Stomach (tissue), 9 donors: ENCODE results near the gene NGLY1. TPM values are rescaled to one million over a fixed set of nuclear protein-coding genes. Genes with fewer than 3 reads are reported as not detected.

Experiments
- DNase-seq, 2 donors: peaks; one replicate each; pipeline versions ENCODE4 v3.0.0 to v3.0.0-alpha.2; 2013 to 2019
- H3K27ac ChIP-seq, 5 donors: fragments of 200-600 bp in 4 of 5; sonication (generic) in 4 of 5; one replicate each; pipeline ENCODE4 v1.5.1; 2013 to 2019; ENCODE audit warnings: mild to moderate bottlenecking in 1 of 5, moderate library complexity in 1 of 5
- H3K27me3 ChIP-seq, 3 donors: fragments of 200-600 bp; sonication (generic); one replicate each; pipeline ENCODE4 v1.5.1; 2017 to 2019; ENCODE audit warnings: mixed run types in 1 of 3
- H3K36me3 ChIP-seq, 4 donors: fragments of 200-600 bp; sonication (generic); 1 replicate in 3 of 4; 2 replicates in 1 of 4; pipeline ENCODE4 v1.5.1; 2016 to 2019
- H3K4me1 ChIP-seq, 4 donors: fragments of 200-600 bp; sonication (generic); one replicate each; pipeline ENCODE4 v1.5.1; 2016 to 2019
- H3K4me3 ChIP-seq, 4 donors: fragments of 200-600 bp; sonication (generic) in 3 of 4; one replicate each; pipeline ENCODE4 v1.5.1; 2016 to 2019; ENCODE audit warnings: mild to moderate bottlenecking in 1 of 4
- H3K9me3 ChIP-seq, 4 donors: fragments of 200-600 bp; sonication (generic); one replicate each; pipeline ENCODE4 v1.5.1; 2016 to 2019
- EP300 ChIP-seq: sonication (generic); formaldehyde crosslinking; IDR thresholded peaks from one replicate; pipeline ENCODE4 v1.6.1; 2017; ENCODE audit warnings: antibody characterized with exemption
- POLR2A ChIP-seq, 4 donors: fragments of 450-650 bp; IDR thresholded peaks; one replicate each; pipeline ENCODE4 v1.6.1; 2016; ENCODE audit warnings: antibody characterized with exemption in 4 of 4, control low read depth in 2 of 4, mild to moderate bottlenecking in 1 of 4, moderate library complexity in 1 of 4
- POLR2AphosphoS5 ChIP-seq, 3 donors: sonication (generic); formaldehyde crosslinking; IDR thresholded peaks; one replicate each; pipeline ENCODE4 v1.6.1; 2016; ENCODE audit warnings: antibody characterized with exemption in 3 of 3
- WGBS, 5 donors: extraction: QIAGEN DNeasy Blood & Tissue Kit in 3 of 5; methylation state at CpG; one replicate each; pipeline versions ENCODE4 v1.1.5 to v1.1.7; 2013 to 2018; 5-methylcytosine and 5-hydroxymethylcytosine counted together
- intact Hi-C: fragments of 100-400 bp; cut with DNase I; formaldehyde crosslinking; loops from one replicate; pipeline ENCODE4 v1.15.1; 2023; ENCODE audit warnings: low total_unique reads
- polyA plus RNA-seq, 3 donors: library from polyadenylated mRNA; stranded (reverse); fragments of 200-250 nt; gene quantifications; one replicate each; pipeline ENCODE4 v1.2.3, GENCODE V29; 2013
- total RNA-seq, 5 donors: library from RNA; depleted of rRNA; stranded (reverse); fragments of >200 nt; gene quantifications; one replicate each; pipeline versions ENCODE4 v1.1.0 to v1.2.3, GENCODE V29; 2014 to 2016
- TF ChIP-seq, protein P1 (sequence below), 7 experiments: fragments of 450-650 bp in 4 of 7; fragments of 200-600 bp in 3 of 7; sonication (generic) in 3 of 7; IDR thresholded peaks; one replicate each; pipeline ENCODE4 v1.5.1; 2016 to 2019; ENCODE audit warnings: antibody characterized with exemption in 7 of 7, control low read depth in 2 of 7, mild to moderate bottlenecking in 1 of 7
- donor health status: healthy with polysubstance abuse.
- donor health status: Bipolar disorder and iron deficiency.
- donor health status: healthy.

The NGLY1 gene
- total and polyA plus RNA-seq, 8 donors, result 15.9 to 64.8 (median 29.8) TPM

GRCh38 chr3:25826510-25826909 lies 43.3 kb upstream of the NGLY1 start:
- no peaks in the 10 kb centered on the region for H3K9me3 ChIP-seq
- DNase-seq, result no peak
- no peak overlapping the region for H3K4me3 ChIP-seq
- peaks cover 0 to 4% (median 0%) of the 10 kb centered on the region in 4 donors for H3K4me1 ChIP-seq
- H3K36me3 ChIP-seq, result no peaks in the 10 kb centered on the region
- H3K27me3 ChIP-seq, result no peaks in the 10 kb centered on the region
- TF ChIP-seq, protein P1, sequence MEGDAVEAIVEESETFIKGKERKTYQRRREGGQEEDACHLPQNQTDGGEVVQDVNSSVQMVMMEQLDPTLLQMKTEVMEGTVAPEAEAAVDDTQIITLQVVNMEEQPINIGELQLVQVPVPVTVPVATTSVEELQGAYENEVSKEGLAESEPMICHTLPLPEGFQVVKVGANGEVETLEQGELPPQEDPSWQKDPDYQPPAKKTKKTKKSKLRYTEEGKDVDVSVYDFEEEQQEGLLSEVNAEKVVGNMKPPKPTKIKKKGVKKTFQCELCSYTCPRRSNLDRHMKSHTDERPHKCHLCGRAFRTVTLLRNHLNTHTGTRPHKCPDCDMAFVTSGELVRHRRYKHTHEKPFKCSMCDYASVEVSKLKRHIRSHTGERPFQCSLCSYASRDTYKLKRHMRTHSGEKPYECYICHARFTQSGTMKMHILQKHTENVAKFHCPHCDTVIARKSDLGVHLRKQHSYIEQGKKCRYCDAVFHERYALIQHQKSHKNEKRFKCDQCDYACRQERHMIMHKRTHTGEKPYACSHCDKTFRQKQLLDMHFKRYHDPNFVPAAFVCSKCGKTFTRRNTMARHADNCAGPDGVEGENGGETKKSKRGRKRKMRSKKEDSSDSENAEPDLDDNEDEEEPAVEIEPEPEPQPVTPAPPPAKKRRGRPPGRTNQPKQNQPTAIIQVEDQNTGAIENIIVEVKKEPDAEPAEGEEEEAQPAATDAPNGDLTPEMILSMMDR (IDR thresholded peaks at IDR 0.05), result no peak
- no peak for TF ChIP-seq POLR2AphosphoS5 (IDR thresholded peaks at IDR 0.05)
- TF ChIP-seq POLR2A (IDR thresholded peaks at IDR 0.05), result no peak
- no peak for TF ChIP-seq EP300
- intact Hi-C loops, result no loop called here
- H3K27ac ChIP-seq, result no peak overlapping the region
- WGBS, 5 donors, result 65 to 88% (median 86%) methylated on average over 2 of the region's 2 CpGs

GRCh38 chr3:25823314-25823713 lies 40.1 kb upstream of the NGLY1 start:
- DNase-seq, result no peak
- WGBS, 5 donors, result 87 to 94% (median 88%) methylated on average over 3 of the region's 3 CpGs
- no peak for TF ChIP-seq POLR2A (IDR thresholded peaks at IDR 0.05)
- TF ChIP-seq, protein P1 (IDR thresholded peaks at IDR 0.05), result no peak
- TF ChIP-seq POLR2AphosphoS5 (IDR thresholded peaks at IDR 0.05), result no peak
- TF ChIP-seq EP300, result no peak
- intact Hi-C loops, result no loop called here
- no peaks in the 10 kb centered on the region for H3K27me3 ChIP-seq
- no peaks in the 10 kb centered on the region for H3K36me3 ChIP-seq
- H3K9me3 ChIP-seq, result no peaks in the 10 kb centered on the region
- no peak overlapping the region for H3K27ac ChIP-seq
- H3K4me1 ChIP-seq, result peaks cover 0 to 5% (median 0%) of the 10 kb centered on the region in 4 donors
- no peak overlapping the region for H3K4me3 ChIP-seq

DNA sequence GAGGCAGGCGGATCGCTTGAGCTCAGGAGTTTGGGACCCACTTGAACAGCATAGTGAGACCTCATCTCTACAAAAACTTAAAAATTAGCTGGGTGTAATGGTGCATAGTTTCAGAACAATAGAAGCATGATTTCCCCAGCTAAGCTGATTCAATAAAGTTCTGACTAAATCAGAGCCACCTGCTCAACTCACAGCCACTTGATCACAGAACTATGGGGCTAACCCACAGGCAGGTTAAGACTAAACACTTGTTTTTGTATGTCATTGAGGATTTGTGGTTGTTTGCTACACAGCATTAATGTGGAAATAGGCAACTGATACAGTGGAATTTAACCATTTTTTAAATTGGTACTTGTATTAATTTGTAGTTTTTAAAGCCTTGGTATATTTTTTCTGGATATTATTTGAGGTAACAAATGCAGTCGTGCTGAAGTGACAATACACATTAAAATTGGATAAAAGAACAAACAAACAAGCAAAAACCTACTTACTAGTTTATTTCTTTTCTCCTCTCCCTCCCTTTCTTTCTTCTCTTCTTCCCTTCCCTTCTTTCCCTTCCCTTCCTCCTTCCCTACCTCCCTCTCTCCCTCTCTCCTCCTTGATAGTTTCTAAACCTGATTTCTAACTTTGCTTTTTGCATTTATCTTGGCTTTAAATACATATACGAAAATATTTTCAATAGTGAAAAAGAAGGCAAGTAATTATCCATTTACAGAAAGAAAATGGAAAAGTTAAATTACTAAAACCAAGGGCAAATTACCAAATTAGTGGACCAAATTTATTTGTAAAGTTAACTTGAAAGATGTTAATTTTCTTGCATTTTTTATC lies 38.7 kb upstream of the NGLY1 start:
- TF ChIP-seq POLR2A (IDR thresholded peaks at IDR 0.05), result no peak
- no peak for TF ChIP-seq POLR2AphosphoS5 (IDR thresholded peaks at IDR 0.05)
- TF ChIP-seq, protein P1 (IDR thresholded peaks at IDR 0.05), result no peak
- no peak for TF ChIP-seq EP300
- Histone ChIP-seq H3K4me3 (no peak overlapping the region), H3K4me1 (peaks cover 0 to 5% (median 0%) of the 10 kb centered on the region in 4 donors), H3K36me3 (no peaks in the 10 kb centered on the region), H3K9me3 (no peaks in the 10 kb centered on the region), H3K27me3 (no peaks in the 10 kb centered on the region), H3K27ac (no peak overlapping the region)
- no peak for DNase-seq
- WGBS, 5 donors, result 69 to 90% (median 71%) methylated on average over 4 of the region's 4 CpGs
- intact Hi-C loops, result no loop called here

DNA sequence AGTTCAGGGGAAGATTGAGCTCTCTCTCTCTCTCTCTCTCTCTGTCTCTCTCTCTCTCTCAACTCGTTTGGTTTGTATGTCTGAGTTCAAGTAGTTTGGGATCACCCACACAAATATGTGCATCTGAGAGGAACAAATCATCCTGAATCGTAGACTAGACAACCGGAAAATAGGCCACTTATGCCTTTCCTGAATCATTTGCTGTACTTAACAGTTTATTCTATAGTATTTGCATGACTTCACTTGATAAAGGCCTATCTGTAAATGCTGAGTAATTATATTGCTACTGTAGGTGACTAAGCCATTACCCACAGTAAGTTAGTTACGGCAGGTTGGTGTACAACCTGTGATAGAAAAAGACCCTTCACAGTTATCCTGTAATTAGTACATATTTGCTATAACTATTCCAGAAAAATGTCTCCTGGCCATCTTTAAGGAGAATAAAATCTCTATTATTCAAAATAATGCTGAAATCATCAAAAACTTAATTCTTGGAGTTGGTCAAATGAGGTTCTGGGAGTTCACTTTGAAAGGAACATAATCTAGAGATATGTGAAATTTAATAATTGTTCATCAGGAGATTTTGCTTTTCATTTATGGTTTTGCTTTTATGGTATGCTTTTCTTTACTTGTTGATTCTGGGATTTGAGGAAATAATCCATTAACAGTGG lies 37.7 kb upstream of the NGLY1 start:
- no peak for DNase-seq
- Histone ChIP-seq H3K4me3 (no peak overlapping the region), H3K27ac (no peak overlapping the region), H3K27me3 (no peaks in the 10 kb centered on the region), H3K9me3 (no peaks in the 10 kb centered on the region), H3K36me3 (no peaks in the 10 kb centered on the region), H3K4me1 (peaks cover 0 to 5% (median 0%) of the 10 kb centered on the region in 4 donors)
- TF ChIP-seq POLR2A (IDR thresholded peaks at IDR 0.05) (no peak), POLR2AphosphoS5 (IDR thresholded peaks at IDR 0.05) (no peak), EP300 (no peak)
- TF ChIP-seq, protein P1 (IDR thresholded peaks at IDR 0.05), result no peak
- intact Hi-C loops, result no loop called here
- 47 to 67% (median 61%) methylated on average over 4 of the region's 4 CpGs for WGBS, 5 donors
